Measurements from ENCODE around the gene DLGAP4. TPM values are rescaled to one million over a fixed set of nuclear protein-coding genes. Genes with fewer than 3 reads are reported as not detected.

The DLGAP4 gene
- total and polyA plus RNA-seq, 8 donors, result 15.1 to 92.2 (median 33.5) TPM

DNA sequence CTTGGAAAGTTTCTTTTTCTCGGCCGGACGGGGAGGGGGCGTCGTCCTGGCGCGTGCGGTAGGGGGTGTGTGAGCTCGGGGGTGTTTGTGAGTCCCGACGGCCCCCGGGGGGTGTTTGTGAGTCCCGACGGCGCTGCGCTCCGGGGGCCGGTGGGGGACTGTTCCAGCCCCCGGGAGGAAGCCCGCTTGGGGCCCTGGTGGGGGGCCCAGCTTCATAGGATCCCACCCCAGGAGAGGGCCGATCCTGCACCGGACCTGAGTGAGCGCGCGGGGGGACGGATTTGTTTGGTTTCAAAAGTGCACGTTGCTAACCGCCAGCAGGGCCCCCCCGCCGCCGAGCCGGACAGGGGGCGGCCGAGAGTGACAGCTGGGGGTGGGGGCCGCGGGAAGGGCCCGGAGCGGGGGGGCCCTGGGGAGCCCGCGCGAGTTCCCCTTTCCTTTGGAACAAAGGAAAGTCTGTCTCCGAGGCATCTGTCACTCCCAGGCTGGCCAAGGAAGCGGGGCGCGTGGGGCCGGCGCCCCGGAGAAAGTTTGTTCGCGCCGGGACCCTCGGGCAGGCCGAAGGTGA is 267.7 kb downstream of the DLGAP4 start:
- peaks cover 2 to 5% (median 4%) of the 10 kb centered on the region in 4 donors for H3K36me3 ChIP-seq
- WGBS, 5 donors, result 0 to 2% (median 1%) methylated on average over 21 to 53 of the region's 53 CpGs
- H3K4me3 ChIP-seq, result peak overlapping the region; percentile 74 to 89 (median 82)
- intact Hi-C loops (cut with DNase I; ENCODE audit: low total_unique reads), result no loop called here
- H3K9me3 ChIP-seq, result no peaks in the 10 kb centered on the region
- peak in 1 of 2 donors; percentile 29 for DNase-seq
- peak overlapping the region; percentile 87 to 97 (median 94) for H3K27ac ChIP-seq
- peaks cover 15 to 34% (median 31%) of the 10 kb centered on the region in 4 donors for H3K4me1 ChIP-seq
- H3K27me3 ChIP-seq, result no peaks in the 10 kb centered on the region
- TF ChIP-seq, protein P1, sequence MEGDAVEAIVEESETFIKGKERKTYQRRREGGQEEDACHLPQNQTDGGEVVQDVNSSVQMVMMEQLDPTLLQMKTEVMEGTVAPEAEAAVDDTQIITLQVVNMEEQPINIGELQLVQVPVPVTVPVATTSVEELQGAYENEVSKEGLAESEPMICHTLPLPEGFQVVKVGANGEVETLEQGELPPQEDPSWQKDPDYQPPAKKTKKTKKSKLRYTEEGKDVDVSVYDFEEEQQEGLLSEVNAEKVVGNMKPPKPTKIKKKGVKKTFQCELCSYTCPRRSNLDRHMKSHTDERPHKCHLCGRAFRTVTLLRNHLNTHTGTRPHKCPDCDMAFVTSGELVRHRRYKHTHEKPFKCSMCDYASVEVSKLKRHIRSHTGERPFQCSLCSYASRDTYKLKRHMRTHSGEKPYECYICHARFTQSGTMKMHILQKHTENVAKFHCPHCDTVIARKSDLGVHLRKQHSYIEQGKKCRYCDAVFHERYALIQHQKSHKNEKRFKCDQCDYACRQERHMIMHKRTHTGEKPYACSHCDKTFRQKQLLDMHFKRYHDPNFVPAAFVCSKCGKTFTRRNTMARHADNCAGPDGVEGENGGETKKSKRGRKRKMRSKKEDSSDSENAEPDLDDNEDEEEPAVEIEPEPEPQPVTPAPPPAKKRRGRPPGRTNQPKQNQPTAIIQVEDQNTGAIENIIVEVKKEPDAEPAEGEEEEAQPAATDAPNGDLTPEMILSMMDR (IDR thresholded peaks at IDR 0.05), result no peak
- no peak for TF ChIP-seq EP300 (IDR thresholded peaks at IDR 0.05)
- TF ChIP-seq POLR2AphosphoS5 (IDR thresholded peaks at IDR 0.05), result no peak
- TF ChIP-seq POLR2A (IDR thresholded peaks at IDR 0.05), result no peak

DNA sequence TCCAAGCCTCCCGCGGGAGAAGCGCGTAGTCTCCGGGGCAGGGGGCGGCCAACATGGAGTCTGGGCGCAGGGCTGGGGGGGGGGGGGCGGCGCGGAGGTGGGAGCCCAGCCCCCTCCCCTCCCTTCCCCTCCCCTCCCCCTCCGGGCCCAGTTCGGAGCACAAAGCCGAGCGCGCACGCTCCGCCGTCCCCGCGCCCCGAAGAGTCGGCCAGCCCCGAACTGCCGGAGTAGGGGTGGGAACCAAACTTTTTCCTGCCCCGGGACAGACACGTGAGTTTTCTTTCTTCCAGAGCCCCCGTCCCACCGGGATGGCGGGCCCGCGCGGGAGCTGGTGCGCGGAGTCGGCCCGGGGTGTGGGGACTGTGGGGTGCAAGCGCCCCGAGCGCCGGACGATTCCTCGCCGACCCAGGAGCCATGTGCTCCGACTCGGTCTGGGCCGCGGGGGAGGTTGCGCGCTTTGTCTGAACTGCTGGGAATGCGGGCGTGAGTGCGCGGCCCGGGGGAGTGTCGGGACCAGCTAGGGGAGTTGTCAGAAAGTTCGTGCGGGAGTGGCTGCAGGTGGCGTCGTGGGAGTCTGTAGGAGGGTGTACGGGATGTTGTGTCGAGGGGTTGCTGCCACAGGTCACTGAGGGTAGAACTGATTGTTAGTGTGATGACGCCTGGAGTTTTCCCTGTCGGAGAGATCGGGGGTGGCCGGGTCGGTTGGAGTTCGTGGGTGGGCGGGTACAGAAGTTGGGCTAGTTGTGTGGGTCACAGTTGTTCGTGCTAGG is 268.4 kb downstream of the DLGAP4 start:
- intact Hi-C loops (cut with DNase I; ENCODE audit: low total_unique reads), result no loop called here
- peak overlapping the region; percentile 74 to 89 (median 82) for H3K4me3 ChIP-seq
- no peaks in the 10 kb centered on the region for H3K9me3 ChIP-seq
- peak overlapping the region; percentile 87 to 97 (median 94) for H3K27ac ChIP-seq
- TF ChIP-seq, protein P1 (IDR thresholded peaks at IDR 0.05), result no peak
- no peak for TF ChIP-seq EP300 (IDR thresholded peaks at IDR 0.05)
- no peak for TF ChIP-seq POLR2AphosphoS5 (IDR thresholded peaks at IDR 0.05)
- peaks cover 15 to 34% (median 31%) of the 10 kb centered on the region in 4 donors for H3K4me1 ChIP-seq
- H3K27me3 ChIP-seq, result no peaks in the 10 kb centered on the region
- DNase-seq, result peak; percentile 51 to 89
- H3K36me3 ChIP-seq, result peaks cover 4 to 12% (median 11%) of the 10 kb centered on the region in 4 donors
- 1 to 2% (median 2%) methylated on average over 22 to 64 of the region's 69 CpGs for WGBS, 5 donors

DNA sequence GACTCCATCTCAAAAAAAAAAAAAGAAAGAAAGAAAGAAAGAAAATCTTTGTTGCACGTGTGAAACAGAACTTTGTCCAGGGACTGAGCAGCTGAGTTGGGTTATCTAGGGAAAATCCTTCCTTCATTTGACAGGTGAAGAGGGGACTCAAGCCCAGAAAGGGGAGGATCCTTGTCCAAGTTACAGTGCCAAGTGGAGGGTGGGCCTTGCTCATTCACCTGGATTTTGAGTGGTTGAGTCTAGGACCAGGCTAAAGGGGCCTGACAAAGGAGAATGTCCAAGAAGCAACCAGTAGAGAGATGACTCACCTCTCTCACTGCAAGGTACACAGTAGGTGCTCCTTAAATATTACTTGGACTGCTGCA is 269.9 kb downstream of the DLGAP4 start:
- Histone ChIP-seq H3K4me1 (peaks cover 15 to 34% (median 31%) of the 10 kb centered on the region in 4 donors), H3K9me3 (no peaks in the 10 kb centered on the region), H3K36me3 (peaks cover 12 to 26% (median 26%) of the 10 kb centered on the region in 4 donors), H3K4me3 (no peak overlapping the region), H3K27me3 (no peaks in the 10 kb centered on the region), H3K27ac (peak overlapping the region in 2 of 5 donors; percentile 94 to 97)
- TF ChIP-seq, protein P1 (IDR thresholded peaks at IDR 0.05), result no peak
- intact Hi-C loops (cut with DNase I; ENCODE audit: low total_unique reads), result no loop called here
- WGBS, 5 donors, result 26 to 79% (median 43%) methylated on average over 1 of the region's 1 CpG
- no peak for DNase-seq

Small RNAs within 50 kb of the gene (small RNA-seq; reads per million reads assigned to genes)
- 0 reads per million in 4 donors for gene RF00017

Other genes with a start within 250 kb of the DLGAP4 start
- gene EPB41L1, start 151.6 kb upstream of the DLGAP4 start, total RNA-seq, result 100 to 1,000 TPM in 2 of 5 donors, 10 to 100 TPM in 3; 40.2 to 271 (median 99.2) TPM
- gene EPB41L1, start 151.6 kb upstream of the DLGAP4 start, polyA plus RNA-seq, result 10 to 100 TPM; 25.9 to 36.0 (median 29.5) TPM
- gene AAR2, start 69.9 kb upstream of the DLGAP4 start, total RNA-seq, result 10 to 100 TPM in 4 of 5 donors, 1 to 10 TPM in 1; 4.7 to 75.6 (median 22.3) TPM
- 10 to 100 TPM; 15.4 to 22.5 (median 17.1) TPM for gene AAR2, start 69.9 kb upstream of the DLGAP4 start, polyA plus RNA-seq
- gene MYL9, start 235.2 kb downstream of the DLGAP4 start, total RNA-seq, result 100 to 1,000 TPM in 4 of 5 donors, 10 to 100 TPM in 1; 33.0 to 738 (median 258) TPM
- gene MYL9, start 235.2 kb downstream of the DLGAP4 start, polyA plus RNA-seq, result 100 to 1,000 TPM; 101 to 941 (median 189) TPM

All from stomach (tissue), 9 donors.